ENCODE data around the gene ABCC8. TPM values are rescaled to one million over a fixed set of nuclear protein-coding genes. Genes with fewer than 3 reads are reported as not detected.
A peak's percentile ranks its signal among the peaks of the same experiment; 100 is the strongest.

The ABCC8 gene
- polyA plus RNA-seq, 2 of the 4 experiments (the other 2 are of a cell fraction) = 1.1 to 2.0 TPM

GRCh38 chr11:17376493-17376892 lies 100.2 kb downstream of the ABCC8 start (continued):
- no peak for TF ChIP-seq ZSCAN20 (CRISPR knock-in tag; IDR thresholded peaks at IDR 0.05)
- no peak for TF ChIP-seq ATOH8 (CRISPR knock-in tag; IDR thresholded peaks at IDR 0.05; ENCODE audit: low read depth)
- TF ChIP-seq, protein P1, sequence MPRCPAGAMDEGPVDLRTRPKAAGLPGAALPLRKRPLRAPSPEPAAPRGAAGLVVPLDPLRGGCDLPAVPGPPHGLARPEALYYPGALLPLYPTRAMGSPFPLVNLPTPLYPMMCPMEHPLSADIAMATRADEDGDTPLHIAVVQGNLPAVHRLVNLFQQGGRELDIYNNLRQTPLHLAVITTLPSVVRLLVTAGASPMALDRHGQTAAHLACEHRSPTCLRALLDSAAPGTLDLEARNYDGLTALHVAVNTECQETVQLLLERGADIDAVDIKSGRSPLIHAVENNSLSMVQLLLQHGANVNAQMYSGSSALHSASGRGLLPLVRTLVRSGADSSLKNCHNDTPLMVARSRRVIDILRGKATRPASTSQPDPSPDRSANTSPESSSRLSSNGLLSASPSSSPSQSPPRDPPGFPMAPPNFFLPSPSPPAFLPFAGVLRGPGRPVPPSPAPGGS (IDR thresholded peaks at IDR 0.05) = no peak
- TF ChIP-seq CHD4 (IDR thresholded peaks at IDR 0.05; ENCODE audit: borderline replicate concordance) = no peak
- no peak for TF ChIP-seq NR3C1 (IDR thresholded peaks at IDR 0.05)
- TF ChIP-seq TP53 (CRISPR knock-in tag; IDR thresholded peaks at IDR 0.05) = no peak
- TF ChIP-seq FOSL2 (IDR thresholded peaks at IDR 0.05) = no peak
- no peak for TF ChIP-seq FOSL2 (CRISPR knock-in tag; IDR thresholded peaks at IDR 0.05)

- Histone ChIP-seq H3K4me1 (no peaks in the 10 kb centered on the region), H3K9me3 (peaks cover 20% of the 10 kb centered on the region), H3K4me2 (no peak overlapping the region), H3K27ac (no peak overlapping the region), H3K4me3 (no peak overlapping the region)
- DNase-seq (ENCODE audit: low read depth in 1 of 2, low spot score in 1 of 2) (no peak), FAIRE-seq (no peak), ATAC-seq (no peak)
- WGBS (ENCODE audit: missing lambda C conversion rate) = 82% methylated on average over 5 of the region's 5 CpGs
- ChIA-PET POLR2A (no interaction called here), CTCF (interaction anchor here (0.6 to 21.5 kb wide), 3 partner anchors 8 to 138 kb away, joined by 3 to 1119 read pairs (median 18); no protein-coding TSS in a partner anchor)
- TF ChIP-seq RAD21 (conservative IDR thresholded peaks at IDR 0.05 in 1 of 2, IDR thresholded peaks at IDR 0.05 in 1 of 2) = no peak
- TF ChIP-seq EP300 (IDR thresholded peaks at IDR 0.05) = no peak
- peak; percentile 18 for TF ChIP-seq MAFK (IDR thresholded peaks at IDR 0.05; ENCODE audit: partially characterized antibody)
Observed at GRCh38 chr11:17375547-17375946, 101.1 kb downstream of the ABCC8 start.

GRCh38 chr11:17371614-17372013 lies 105.0 kb downstream of the ABCC8 start:
- ChIA-PET CTCF (interaction anchor here (0.9 to 2.3 kb wide), 3 partner anchors 12 to 157 kb away, joined by 3 to 21 read pairs (median 4); no protein-coding TSS in a partner anchor), POLR2A (no interaction called here)
- Histone ChIP-seq H3K9me3 (peaks cover 25% of the 10 kb centered on the region), H3K4me3 (no peak overlapping the region), H3K4me1 (no peaks in the 10 kb centered on the region), H3K27ac (no peak overlapping the region), H3K4me2 (no peak overlapping the region)
- FAIRE-seq (no peak), DNase-seq (ENCODE audit: low read depth in 1 of 2, low spot score in 1 of 2) (peak in 1 of 2 experiments; percentile 58), ATAC-seq (no peak)
- TF ChIP-seq, protein P2, sequence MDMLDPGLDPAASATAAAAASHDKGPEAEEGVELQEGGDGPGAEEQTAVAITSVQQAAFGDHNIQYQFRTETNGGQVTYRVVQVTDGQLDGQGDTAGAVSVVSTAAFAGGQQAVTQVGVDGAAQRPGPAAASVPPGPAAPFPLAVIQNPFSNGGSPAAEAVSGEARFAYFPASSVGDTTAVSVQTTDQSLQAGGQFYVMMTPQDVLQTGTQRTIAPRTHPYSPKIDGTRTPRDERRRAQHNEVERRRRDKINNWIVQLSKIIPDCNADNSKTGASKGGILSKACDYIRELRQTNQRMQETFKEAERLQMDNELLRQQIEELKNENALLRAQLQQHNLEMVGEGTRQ (IDR thresholded peaks at IDR 0.05) = no peak
- TF ChIP-seq ZSCAN20 (CRISPR knock-in tag; IDR thresholded peaks at IDR 0.05) (no peak), EP300 (IDR thresholded peaks at IDR 0.05) (no peak), ZNF302 (CRISPR knock-in tag; IDR thresholded peaks at IDR 0.05) (no peak)
- 43% methylated on average over 3 of the region's 3 CpGs for WGBS (ENCODE audit: missing lambda C conversion rate)

GRCh38 chr11:17369684-17370243 lies 106.9 kb downstream of the ABCC8 start:
- no peak overlapping the region for H3K4me2 ChIP-seq
- H3K4me3 ChIP-seq = no peak overlapping the region
- H3K9me3 ChIP-seq = peaks cover 25% of the 10 kb centered on the region
- ATAC-seq (no peak), DNase-seq (ENCODE audit: low read depth in 1 of 2, low spot score in 1 of 2) (no peak), FAIRE-seq (no peak)
- ChIA-PET CTCF (interaction anchor here (0.6 to 2.3 kb wide), 5 partner anchors 14 to 135 kb away, joined by 3 to 21 read pairs (median 4); no protein-coding TSS in a partner anchor), POLR2A (no interaction called here)
- TF ChIP-seq NR3C1 (IDR thresholded peaks at IDR 0.05) = no peak
- TF ChIP-seq ZFP36 (IDR thresholded peaks at IDR 0.05; ENCODE audit: borderline replicate concordance, partially characterized antibody) = peak; percentile 97
- H3K27ac ChIP-seq = no peak overlapping the region
- no peaks in the 10 kb centered on the region for H3K4me1 ChIP-seq
- WGBS (ENCODE audit: missing lambda C conversion rate) = 59% methylated on average over 2 of the region's 2 CpGs

- Histone ChIP-seq H3K4me3 (no peak overlapping the region), H3K27ac (no peak overlapping the region), H3K4me2 (no peak overlapping the region), H3K4me1 (no peaks in the 10 kb centered on the region), H3K9me3 (peaks cover 25% of the 10 kb centered on the region)
- ATAC-seq (no peak), FAIRE-seq (no peak), DNase-seq (ENCODE audit: low read depth in 1 of 2, low spot score in 1 of 2) (no peak)
- CTCF ChIA-PET = interaction anchor here (0.6 to 4.7 kb wide), 3 partner anchors 15 to 118 kb away, joined by 4 to 31 read pairs (median 4); no protein-coding TSS in a partner anchor
- POLR2A ChIA-PET = no interaction called here
- TF ChIP-seq ATOH8 (CRISPR knock-in tag; IDR thresholded peaks at IDR 0.05; ENCODE audit: low read depth) (no peak), CHD2 (IDR thresholded peaks at IDR 0.05; ENCODE audit: low read length, partially characterized antibody) (no peak), ZNF302 (CRISPR knock-in tag; IDR thresholded peaks at IDR 0.05) (no peak), HES2 (IDR thresholded peaks at IDR 0.05) (no peak), TP53 (CRISPR knock-in tag; IDR thresholded peaks at IDR 0.05) (no peak), HDAC2 (IDR thresholded peaks at IDR 0.05) (no peak), SMC3 (IDR thresholded peaks at IDR 0.05) (no peak), HOXB13 (CRISPR knock-in tag; IDR thresholded peaks at IDR 0.05; ENCODE audit: low read depth) (no peak), RFX5 (IDR thresholded peaks at IDR 0.05) (no peak), PHF8 (IDR thresholded peaks at IDR 0.05; ENCODE audit: borderline replicate concordance, low read depth) (no peak), KDM5A (IDR thresholded peaks at IDR 0.05) (no peak), KDM1A (IDR thresholded peaks at IDR 0.05; ENCODE audit: low read depth) (no peak), BHLHE40 (IDR thresholded peaks at IDR 0.05; ENCODE audit: low read depth, low read length) (no peak), POLR2AphosphoS2 (conservative IDR thresholded peaks at IDR 0.05; ENCODE audit: low read length) (no peak)
Observed at GRCh38 chr11:17369094-17369493, 107.6 kb downstream of the ABCC8 start.

Data from A549 (cell line).